WTC11 (cell line): Measurements from ENCODE around the gene GABBR2. TPM values are rescaled to one million over a fixed set of nuclear protein-coding genes. Genes with fewer than 3 reads are reported as not detected.

Experiments
- ATAC-seq: fragments of 200-7000 bp; cut with Tn5 transposase; 2 replicates; pipeline ENCODE4 v1.10.0; 2021; ENCODE audit warnings: mild to moderate bottlenecking, moderate library complexity
- CTCF ChIA-PET: fragments of 300-600 bp; sonication (Branson Sonifier 250); formaldehyde crosslinking; loops from one replicate; lab custom pipeline; 2021; ENCODE audit warnings: antibody characterized with exemption; lab: Charles Lee
- POLR2A ChIA-PET: fragments of 350-600 bp; sonication (Branson Sonifier 250); formaldehyde crosslinking; loops from one replicate; lab custom pipeline; 2021; ENCODE audit warnings: antibody characterized with exemption; lab: Charles Lee
- DNase-seq: peaks from one replicate; pipeline ENCODE4 v3.0.0; 2021; ENCODE audit warnings: low spot score
- H3K27ac Mint-ChIP-seq: 2 replicates; pipeline ENCODE4 v1.8.0; 2021; ENCODE audit warnings: mixed read lengths
- H3K27me3 Mint-ChIP-seq: 2 replicates; pipeline ENCODE4 v1.8.0; 2021; ENCODE audit warnings: low read depth, mild to moderate bottlenecking, moderate library complexity, mixed read lengths
- H3K36me3 Mint-ChIP-seq: 2 replicates; pipeline ENCODE4 v1.8.0; 2021; ENCODE audit warnings: mixed read lengths
- H3K4me1 Mint-ChIP-seq: 2 replicates; pipeline ENCODE4 v1.8.0; 2022; ENCODE audit warnings: mixed read lengths
- H3K4me3 Mint-ChIP-seq: 2 replicates; pipeline ENCODE4 v1.8.0; 2021; ENCODE audit warnings: mild to moderate bottlenecking, moderate library complexity, mixed read lengths
- H3K9me3 Mint-ChIP-seq: 2 replicates; pipeline ENCODE4 v1.8.0; 2021; ENCODE audit warnings: mixed read lengths
- CBFB ChIP-seq: sonication (generic); formaldehyde crosslinking; IDR thresholded peaks from 2 replicates; pipeline ENCODE4 v1.8.1; 2022; ENCODE audit warnings: mild to moderate bottlenecking, low read depth, missing genetic modification reagents
- CREM ChIP-seq: sonication (generic); formaldehyde crosslinking; IDR thresholded peaks from 2 replicates; pipeline ENCODE4 v1.8.1; 2022; ENCODE audit warnings: mild to moderate bottlenecking, missing genetic modification reagents, moderate library complexity
- GABPB1 ChIP-seq: sonication (generic); formaldehyde crosslinking; IDR thresholded peaks from 2 replicates; pipeline ENCODE4 v1.8.1; 2023; ENCODE audit warnings: mild to moderate bottlenecking, missing genetic modification reagents
- MXD4 ChIP-seq: fragments of 250-450 bp; sonication (Bioruptor Pico); IDR thresholded peaks from 2 replicates; pipeline ENCODE4 v1.8.0; 2021; ENCODE audit warnings: mild to moderate bottlenecking, moderate library complexity, borderline replicate concordance
- MYBL2 ChIP-seq: sonication (generic); formaldehyde crosslinking; IDR thresholded peaks from 2 replicates; pipeline ENCODE4 v1.8.1; 2023; ENCODE audit warnings: mild to moderate bottlenecking, moderate library complexity, missing genetic modification reagents
- PRRX2 ChIP-seq: fragments of 250-450 bp; sonication (Bioruptor Pico); IDR thresholded peaks from 2 replicates; pipeline ENCODE4 v1.8.0; 2021; ENCODE audit warnings: mild to moderate bottlenecking
- TCF7 ChIP-seq: sonication (generic); formaldehyde crosslinking; IDR thresholded peaks from 2 replicates; pipeline ENCODE4 v1.8.0; 2022; ENCODE audit warnings: mild to moderate bottlenecking, low read depth, missing genetic modification reagents, moderate library complexity
- ZBTB21 ChIP-seq: sonication (generic); formaldehyde crosslinking; IDR thresholded peaks from 2 replicates; pipeline ENCODE4 v1.8.1; 2023; ENCODE audit warnings: mild to moderate bottlenecking, missing genetic modification reagents, borderline replicate concordance
- ZNF232 ChIP-seq: sonication (generic); formaldehyde crosslinking; IDR thresholded peaks from 2 replicates; pipeline ENCODE4 v1.8.0; 2022; ENCODE audit warnings: mild to moderate bottlenecking, missing genetic modification reagents
- ZNF423 ChIP-seq: fragments of 250-450 bp; sonication (Bioruptor Pico); IDR thresholded peaks from 2 replicates; pipeline ENCODE4 v2.1.2; 2022; ENCODE audit warnings: mild to moderate bottlenecking, moderate library complexity
- total RNA-seq: library from RNA; stranded (reverse); gene quantifications from 3 replicates; pipeline ENCODE4 v1.2.3, GENCODE V29; 2021
- TF ChIP-seq, protein P1 (sequence below): sonication (generic); formaldehyde crosslinking; IDR thresholded peaks from 2 replicates; pipeline ENCODE4 v1.8.1; 2022; ENCODE audit warnings: mild to moderate bottlenecking, missing genetic modification reagents, moderate library complexity, borderline replicate concordance
- TF ChIP-seq, protein P2 (sequence below): sonication (generic); formaldehyde crosslinking; IDR thresholded peaks from 2 replicates; pipeline ENCODE4 v1.8.0; 2023; ENCODE audit warnings: missing genetic modification reagents, mild to moderate bottlenecking, borderline replicate concordance
- TF ChIP-seq, protein P3 (sequence below): sonication (generic); formaldehyde crosslinking; IDR thresholded peaks from 2 replicates; pipeline ENCODE4 v1.8.1; 2023; ENCODE audit warnings: mild to moderate bottlenecking, missing genetic modification reagents, moderate library complexity
- TF ChIP-seq, protein P4 (sequence below): fragments of 250-450 bp; sonication (Bioruptor Pico); IDR thresholded peaks from 2 replicates; pipeline ENCODE4 v1.9.0; 2021; ENCODE audit warnings: mild to moderate bottlenecking, borderline replicate concordance
- TF ChIP-seq, protein P5 (sequence below): fragments of 200-600 bp; IDR thresholded peaks from 2 replicates; pipeline ENCODE4 v1.8.0; 2022; ENCODE audit warnings: antibody characterized with exemption
- TF ChIP-seq, protein P6 (sequence below): sonication (generic); formaldehyde crosslinking; IDR thresholded peaks from 2 replicates; pipeline ENCODE4 v1.8.1; 2022; ENCODE audit warnings: low read depth, mild to moderate bottlenecking, moderate library complexity, missing genetic modification reagents, borderline replicate concordance

The GABBR2 gene
- total RNA-seq, 1 experiment from 2014 or later: 0.92 TPM

DNA sequence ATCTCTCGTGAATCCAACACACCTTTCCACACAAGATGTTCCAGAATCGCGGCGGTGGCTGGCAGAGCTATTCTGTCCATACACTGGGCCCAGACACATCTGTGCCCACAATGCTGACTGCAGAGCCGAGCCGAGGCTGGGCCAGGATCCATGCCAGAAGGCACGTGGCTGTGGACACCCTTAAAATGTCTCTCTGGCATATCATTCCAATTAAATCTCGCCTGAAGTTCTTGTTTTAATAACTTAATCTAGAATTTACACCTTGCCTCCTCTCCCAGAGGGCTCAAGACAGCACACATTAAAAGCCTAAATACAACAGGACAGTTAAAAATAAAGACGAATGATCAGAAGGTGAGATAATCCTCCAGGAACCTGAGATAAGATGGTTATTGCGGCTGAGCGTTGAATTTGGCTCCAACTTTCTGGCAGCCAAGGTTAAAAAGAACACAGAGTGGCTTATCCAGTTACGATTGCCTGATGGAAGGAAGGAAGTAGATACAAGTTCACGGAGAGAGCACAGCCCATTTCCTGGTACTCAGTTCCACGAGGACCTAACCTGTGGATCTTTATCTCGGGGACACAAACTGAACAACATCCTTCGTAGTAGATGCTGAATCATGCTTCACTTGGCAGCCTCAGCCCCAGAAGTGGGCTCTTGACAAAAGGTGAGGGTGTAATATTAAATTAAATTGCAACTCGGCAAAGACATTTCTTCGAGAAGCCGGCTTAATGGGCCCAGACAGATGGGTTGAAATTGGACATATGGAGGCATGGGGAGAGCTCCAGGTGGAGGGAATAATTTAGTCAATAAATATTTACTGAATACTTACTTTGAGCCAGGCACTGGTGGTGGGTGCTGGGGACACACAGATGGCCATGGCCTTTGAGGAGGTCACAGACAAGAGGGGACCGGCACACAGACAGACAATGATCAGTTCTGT is 367.3 kb downstream of the GABBR2 start:
- no peak overlapping the region for H3K27ac Mint-ChIP-seq
- CTCF ChIA-PET: no interaction called here
- no peaks in the 10 kb centered on the region for H3K36me3 Mint-ChIP-seq

More for the DNA sequence above, 367.3 kb downstream of the GABBR2 start:
- Mint-ChIP-seq H3K4me3 (no peak overlapping the region), H3K27me3 (no peaks in the 10 kb centered on the region; the same call in 1 of the 2 replicates), H3K9me3 (peaks cover 12% of the 10 kb centered on the region), H3K4me1 (no peaks in the 10 kb centered on the region)
- TF ChIP-seq GABPB1 (CRISPR knock-in tag) (no peak), ZNF232 (CRISPR knock-in tag) (no peak), CREM (no peak), ZBTB21 (no peak), PRRX2 (no peak), MXD4 (CRISPR knock-in tag) (no peak), TCF7 (CRISPR knock-in tag) (no peak), ZNF423 (CRISPR knock-in tag) (no peak), CBFB (CRISPR knock-in tag) (no peak), MYBL2 (CRISPR knock-in tag) (no peak)
- TF ChIP-seq, protein P1, sequence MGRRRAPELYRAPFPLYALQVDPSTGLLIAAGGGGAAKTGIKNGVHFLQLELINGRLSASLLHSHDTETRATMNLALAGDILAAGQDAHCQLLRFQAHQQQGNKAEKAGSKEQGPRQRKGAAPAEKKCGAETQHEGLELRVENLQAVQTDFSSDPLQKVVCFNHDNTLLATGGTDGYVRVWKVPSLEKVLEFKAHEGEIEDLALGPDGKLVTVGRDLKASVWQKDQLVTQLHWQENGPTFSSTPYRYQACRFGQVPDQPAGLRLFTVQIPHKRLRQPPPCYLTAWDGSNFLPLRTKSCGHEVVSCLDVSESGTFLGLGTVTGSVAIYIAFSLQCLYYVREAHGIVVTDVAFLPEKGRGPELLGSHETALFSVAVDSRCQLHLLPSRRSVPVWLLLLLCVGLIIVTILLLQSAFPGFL: no peak
- TF ChIP-seq, protein P2, sequence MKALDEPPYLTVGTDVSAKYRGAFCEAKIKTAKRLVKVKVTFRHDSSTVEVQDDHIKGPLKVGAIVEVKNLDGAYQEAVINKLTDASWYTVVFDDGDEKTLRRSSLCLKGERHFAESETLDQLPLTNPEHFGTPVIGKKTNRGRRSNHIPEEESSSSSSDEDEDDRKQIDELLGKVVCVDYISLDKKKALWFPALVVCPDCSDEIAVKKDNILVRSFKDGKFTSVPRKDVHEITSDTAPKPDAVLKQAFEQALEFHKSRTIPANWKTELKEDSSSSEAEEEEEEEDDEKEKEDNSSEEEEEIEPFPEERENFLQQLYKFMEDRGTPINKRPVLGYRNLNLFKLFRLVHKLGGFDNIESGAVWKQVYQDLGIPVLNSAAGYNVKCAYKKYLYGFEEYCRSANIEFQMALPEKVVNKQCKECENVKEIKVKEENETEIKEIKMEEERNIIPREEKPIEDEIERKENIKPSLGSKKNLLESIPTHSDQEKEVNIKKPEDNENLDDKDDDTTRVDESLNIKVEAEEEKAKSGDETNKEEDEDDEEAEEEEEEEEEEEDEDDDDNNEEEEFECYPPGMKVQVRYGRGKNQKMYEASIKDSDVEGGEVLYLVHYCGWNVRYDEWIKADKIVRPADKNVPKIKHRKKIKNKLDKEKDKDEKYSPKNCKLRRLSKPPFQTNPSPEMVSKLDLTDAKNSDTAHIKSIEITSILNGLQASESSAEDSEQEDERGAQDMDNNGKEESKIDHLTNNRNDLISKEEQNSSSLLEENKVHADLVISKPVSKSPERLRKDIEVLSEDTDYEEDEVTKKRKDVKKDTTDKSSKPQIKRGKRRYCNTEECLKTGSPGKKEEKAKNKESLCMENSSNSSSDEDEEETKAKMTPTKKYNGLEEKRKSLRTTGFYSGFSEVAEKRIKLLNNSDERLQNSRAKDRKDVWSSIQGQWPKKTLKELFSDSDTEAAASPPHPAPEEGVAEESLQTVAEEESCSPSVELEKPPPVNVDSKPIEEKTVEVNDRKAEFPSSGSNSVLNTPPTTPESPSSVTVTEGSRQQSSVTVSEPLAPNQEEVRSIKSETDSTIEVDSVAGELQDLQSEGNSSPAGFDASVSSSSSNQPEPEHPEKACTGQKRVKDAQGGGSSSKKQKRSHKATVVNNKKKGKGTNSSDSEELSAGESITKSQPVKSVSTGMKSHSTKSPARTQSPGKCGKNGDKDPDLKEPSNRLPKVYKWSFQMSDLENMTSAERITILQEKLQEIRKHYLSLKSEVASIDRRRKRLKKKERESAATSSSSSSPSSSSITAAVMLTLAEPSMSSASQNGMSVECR: no peak
- TF ChIP-seq, protein P3, sequence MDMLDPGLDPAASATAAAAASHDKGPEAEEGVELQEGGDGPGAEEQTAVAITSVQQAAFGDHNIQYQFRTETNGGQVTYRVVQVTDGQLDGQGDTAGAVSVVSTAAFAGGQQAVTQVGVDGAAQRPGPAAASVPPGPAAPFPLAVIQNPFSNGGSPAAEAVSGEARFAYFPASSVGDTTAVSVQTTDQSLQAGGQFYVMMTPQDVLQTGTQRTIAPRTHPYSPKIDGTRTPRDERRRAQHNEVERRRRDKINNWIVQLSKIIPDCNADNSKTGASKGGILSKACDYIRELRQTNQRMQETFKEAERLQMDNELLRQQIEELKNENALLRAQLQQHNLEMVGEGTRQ: no peak
- TF ChIP-seq, protein P4, sequence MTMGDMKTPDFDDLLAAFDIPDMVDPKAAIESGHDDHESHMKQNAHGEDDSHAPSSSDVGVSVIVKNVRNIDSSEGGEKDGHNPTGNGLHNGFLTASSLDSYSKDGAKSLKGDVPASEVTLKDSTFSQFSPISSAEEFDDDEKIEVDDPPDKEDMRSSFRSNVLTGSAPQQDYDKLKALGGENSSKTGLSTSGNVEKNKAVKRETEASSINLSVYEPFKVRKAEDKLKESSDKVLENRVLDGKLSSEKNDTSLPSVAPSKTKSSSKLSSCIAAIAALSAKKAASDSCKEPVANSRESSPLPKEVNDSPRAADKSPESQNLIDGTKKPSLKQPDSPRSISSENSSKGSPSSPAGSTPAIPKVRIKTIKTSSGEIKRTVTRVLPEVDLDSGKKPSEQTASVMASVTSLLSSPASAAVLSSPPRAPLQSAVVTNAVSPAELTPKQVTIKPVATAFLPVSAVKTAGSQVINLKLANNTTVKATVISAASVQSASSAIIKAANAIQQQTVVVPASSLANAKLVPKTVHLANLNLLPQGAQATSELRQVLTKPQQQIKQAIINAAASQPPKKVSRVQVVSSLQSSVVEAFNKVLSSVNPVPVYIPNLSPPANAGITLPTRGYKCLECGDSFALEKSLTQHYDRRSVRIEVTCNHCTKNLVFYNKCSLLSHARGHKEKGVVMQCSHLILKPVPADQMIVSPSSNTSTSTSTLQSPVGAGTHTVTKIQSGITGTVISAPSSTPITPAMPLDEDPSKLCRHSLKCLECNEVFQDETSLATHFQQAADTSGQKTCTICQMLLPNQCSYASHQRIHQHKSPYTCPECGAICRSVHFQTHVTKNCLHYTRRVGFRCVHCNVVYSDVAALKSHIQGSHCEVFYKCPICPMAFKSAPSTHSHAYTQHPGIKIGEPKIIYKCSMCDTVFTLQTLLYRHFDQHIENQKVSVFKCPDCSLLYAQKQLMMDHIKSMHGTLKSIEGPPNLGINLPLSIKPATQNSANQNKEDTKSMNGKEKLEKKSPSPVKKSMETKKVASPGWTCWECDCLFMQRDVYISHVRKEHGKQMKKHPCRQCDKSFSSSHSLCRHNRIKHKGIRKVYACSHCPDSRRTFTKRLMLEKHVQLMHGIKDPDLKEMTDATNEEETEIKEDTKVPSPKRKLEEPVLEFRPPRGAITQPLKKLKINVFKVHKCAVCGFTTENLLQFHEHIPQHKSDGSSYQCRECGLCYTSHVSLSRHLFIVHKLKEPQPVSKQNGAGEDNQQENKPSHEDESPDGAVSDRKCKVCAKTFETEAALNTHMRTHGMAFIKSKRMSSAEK (CRISPR knock-in tag): no peak
- TF ChIP-seq, protein P5, sequence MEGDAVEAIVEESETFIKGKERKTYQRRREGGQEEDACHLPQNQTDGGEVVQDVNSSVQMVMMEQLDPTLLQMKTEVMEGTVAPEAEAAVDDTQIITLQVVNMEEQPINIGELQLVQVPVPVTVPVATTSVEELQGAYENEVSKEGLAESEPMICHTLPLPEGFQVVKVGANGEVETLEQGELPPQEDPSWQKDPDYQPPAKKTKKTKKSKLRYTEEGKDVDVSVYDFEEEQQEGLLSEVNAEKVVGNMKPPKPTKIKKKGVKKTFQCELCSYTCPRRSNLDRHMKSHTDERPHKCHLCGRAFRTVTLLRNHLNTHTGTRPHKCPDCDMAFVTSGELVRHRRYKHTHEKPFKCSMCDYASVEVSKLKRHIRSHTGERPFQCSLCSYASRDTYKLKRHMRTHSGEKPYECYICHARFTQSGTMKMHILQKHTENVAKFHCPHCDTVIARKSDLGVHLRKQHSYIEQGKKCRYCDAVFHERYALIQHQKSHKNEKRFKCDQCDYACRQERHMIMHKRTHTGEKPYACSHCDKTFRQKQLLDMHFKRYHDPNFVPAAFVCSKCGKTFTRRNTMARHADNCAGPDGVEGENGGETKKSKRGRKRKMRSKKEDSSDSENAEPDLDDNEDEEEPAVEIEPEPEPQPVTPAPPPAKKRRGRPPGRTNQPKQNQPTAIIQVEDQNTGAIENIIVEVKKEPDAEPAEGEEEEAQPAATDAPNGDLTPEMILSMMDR: no peak
- TF ChIP-seq, protein P6, sequence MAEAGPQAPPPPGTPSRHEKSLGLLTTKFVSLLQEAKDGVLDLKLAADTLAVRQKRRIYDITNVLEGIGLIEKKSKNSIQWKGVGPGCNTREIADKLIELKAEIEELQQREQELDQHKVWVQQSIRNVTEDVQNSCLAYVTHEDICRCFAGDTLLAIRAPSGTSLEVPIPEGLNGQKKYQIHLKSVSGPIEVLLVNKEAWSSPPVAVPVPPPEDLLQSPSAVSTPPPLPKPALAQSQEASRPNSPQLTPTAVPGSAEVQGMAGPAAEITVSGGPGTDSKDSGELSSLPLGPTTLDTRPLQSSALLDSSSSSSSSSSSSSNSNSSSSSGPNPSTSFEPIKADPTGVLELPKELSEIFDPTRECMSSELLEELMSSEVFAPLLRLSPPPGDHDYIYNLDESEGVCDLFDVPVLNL (CRISPR knock-in tag): no peak
- DNase-seq (no peak), ATAC-seq (no peak)
- POLR2A ChIA-PET: no interaction called here
